HepG2 (cell line): ENCODE results near the gene PROX2. TPM values are rescaled to one million over a fixed set of nuclear protein-coding genes. Genes with fewer than 3 reads are reported as not detected.

Source experiments
- CBX1 ChIP-seq: IDR thresholded peaks from one replicate; pipeline ENCODE4 v1.6.1; 2016; ENCODE audit warnings: antibody characterized with exemption, low read depth
- ELF4 ChIP-seq: sonication (generic); formaldehyde crosslinking; IDR thresholded peaks from 2 replicates; pipeline ENCODE4 v1.5.0; 2020; ENCODE audit warnings: missing genetic modification reagents, mild to moderate bottlenecking, moderate library complexity, borderline replicate concordance
- FLYWCH1 ChIP-seq: sonication (generic); formaldehyde crosslinking; IDR thresholded peaks from 2 replicates; pipeline ENCODE4 v1.8.1; 2023; ENCODE audit warnings: mild to moderate bottlenecking, missing genetic modification reagents
- HDAC2 ChIP-seq: sonication (generic); formaldehyde crosslinking; IDR thresholded peaks from 2 replicates; pipeline ENCODE4 v1.4.0; 2020; ENCODE audit warnings: missing genetic modification reagents
- MAFK ChIP-seq, 2 experiments: IDR thresholded peaks in 1 of 2; conservative IDR thresholded peaks in 1 of 2; 2 replicates each; pipeline ENCODE4 v1.6.1; 2011; ENCODE audit warnings: improper control_type of control experiment in 2 of 2, low read length in 2 of 2
- MEF2D ChIP-seq: sonication (generic); formaldehyde crosslinking; IDR thresholded peaks from 2 replicates; pipeline ENCODE4 v1.5.1; 2020; ENCODE audit warnings: mild to moderate bottlenecking, missing genetic modification reagents
- NR1H2 ChIP-seq: sonication (generic); formaldehyde crosslinking; IDR thresholded peaks from 2 replicates; pipeline ENCODE4 v1.8.1; 2022; ENCODE audit warnings: low read depth, missing genetic modification reagents, borderline replicate concordance
- RBM22 ChIP-seq: fragments of 200-400 bp; formaldehyde crosslinking; optimal IDR thresholded peaks from 2 replicates; pipeline ENCODE3; 2017; ENCODE audit warnings: mild to moderate bottlenecking, low read length, moderate library complexity
- RFXANK ChIP-seq: IDR thresholded peaks from 2 replicates; pipeline ENCODE4 v1.6.1; 2016
- SOX5 ChIP-seq: IDR thresholded peaks from 2 replicates; pipeline ENCODE4 v1.6.1; 2016; ENCODE audit warnings: borderline replicate concordance
- U2AF1 ChIP-seq: fragments of 200-400 bp; formaldehyde crosslinking; optimal IDR thresholded peaks from 2 replicates; pipeline ENCODE3; 2017; ENCODE audit warnings: mild to moderate bottlenecking, low read depth, low read length
- YY1 ChIP-seq: IDR thresholded peaks from 2 replicates; pipeline ENCODE4 v1.6.1; 2011; ENCODE audit warnings: low read length, low read depth, moderate library complexity, mild to moderate bottlenecking; ENCODE audit not compliant: insufficient read depth, insufficient replicate concordance
- ZC3H13 ChIP-seq: sonication (generic); formaldehyde crosslinking; IDR thresholded peaks from 2 replicates; pipeline ENCODE4 v1.8.1; 2023; ENCODE audit warnings: mild to moderate bottlenecking, missing genetic modification reagents, moderate library complexity
- ZFP36 ChIP-seq: fragments of 150-350 bp; IDR thresholded peaks from 2 replicates; pipeline ENCODE4 v1.6.1; 2018; ENCODE audit warnings: borderline replicate concordance, low read length, low read depth; ENCODE audit not compliant: partially characterized antibody
- ZFY ChIP-seq: sonication (generic); formaldehyde crosslinking; IDR thresholded peaks from 2 replicates; pipeline ENCODE4 v1.4.0; 2020; ENCODE audit warnings: missing genetic modification reagents
- ZNF230 ChIP-seq: sonication (generic); formaldehyde crosslinking; IDR thresholded peaks from 2 replicates; pipeline ENCODE4 v1.4.0; 2020; ENCODE audit warnings: mild to moderate bottlenecking, missing genetic modification reagents
- ZNF839 ChIP-seq: sonication (generic); formaldehyde crosslinking; IDR thresholded peaks from 2 replicates; pipeline ENCODE4 v1.4.0; 2020; ENCODE audit warnings: missing genetic modification reagents, mild to moderate bottlenecking, borderline replicate concordance
- ZNF841 ChIP-seq: sonication (generic); formaldehyde crosslinking; IDR thresholded peaks from 2 replicates; pipeline ENCODE4 v1.8.1; 2023; ENCODE audit warnings: missing genetic modification reagents, borderline replicate concordance
- polyA plus RNA-seq, 8 experiments: library from polyadenylated mRNA; depleted of rRNA in 3 of 8; stranded (reverse) in 7 of 8; unstranded in 1 of 8; fragments of >200 nt; fragmentation: Illumina TruSeq in 4 of 8; extraction: Trizol in 4 of 8; gene quantifications; 2 replicates each; pipeline versions ENCODE4 v1.2.1 to v1.2.3, GENCODE V29; 2011 to 2016; ENCODE audit warnings: low read depth in 4 of 8, missing spikeins in 1 of 8, mixed read lengths in 1 of 8; ENCODE audit not compliant: insufficient read depth in 1 of 8
- total RNA-seq, 5 experiments: library from RNA; depleted of rRNA; stranded (reverse); fragments of >200 nt; fragmentation: Illumina TruSeq; extraction: Trizol; gene quantifications; 2 replicates each; pipeline ENCODE4 v1.2.3, GENCODE V29; 2016; ENCODE audit warnings: low read depth in 1 of 5
- TF ChIP-seq, protein P1 (sequence below): sonication (generic); formaldehyde crosslinking; IDR thresholded peaks from 2 replicates; pipeline ENCODE4 v1.4.0; 2020; ENCODE audit warnings: missing genetic modification reagents, mild to moderate bottlenecking, borderline replicate concordance
- TF ChIP-seq, protein P2 (sequence below): sonication (generic); formaldehyde crosslinking; IDR thresholded peaks from 2 replicates; pipeline ENCODE4 v1.4.0; 2020; ENCODE audit warnings: mild to moderate bottlenecking, missing genetic modification reagents
- TF ChIP-seq, protein P3 (sequence below): sonication (generic); formaldehyde crosslinking; IDR thresholded peaks from 2 replicates; pipeline ENCODE4 v1.4.0; 2020; ENCODE audit warnings: low read depth, missing genetic modification reagents
- TF ChIP-seq, protein P4 (sequence below): sonication (generic); formaldehyde crosslinking; IDR thresholded peaks from 2 replicates; pipeline ENCODE4 v1.5.1; 2020; ENCODE audit warnings: missing genetic modification reagents, mild to moderate bottlenecking, borderline replicate concordance

PROX2 gene
- total and polyA plus RNA-seq, 2 of the 13 experiments (the other 11 are each of a cell fraction or from before 2014, with no cell fraction given), result not detected

DNA sequence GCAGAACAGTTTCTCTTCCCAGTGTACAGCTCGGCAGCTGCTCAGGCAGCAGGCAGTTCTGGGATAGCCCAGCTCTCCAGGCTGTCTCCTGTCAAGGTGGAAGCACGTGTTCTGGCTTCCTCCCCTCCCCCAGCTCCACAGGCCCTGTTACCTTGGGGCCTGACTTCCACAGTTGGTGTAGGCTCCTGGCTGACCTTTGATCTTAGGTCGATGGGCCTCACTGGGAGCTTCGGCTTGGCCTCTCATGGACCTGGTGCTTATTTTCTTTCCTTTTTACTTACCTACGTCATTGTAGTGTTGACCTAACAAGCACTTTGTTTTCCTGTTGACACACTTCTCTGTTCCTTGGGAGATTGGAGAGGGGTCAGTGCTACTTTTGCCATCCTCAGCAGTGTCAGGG, 22.7 kb upstream of the PROX2 start (continued):
- TF ChIP-seq CBX1 (no peak), ZNF839 (CRISPR knock-in tag) (no peak), RBM22 (peak; percentile 90), FLYWCH1 (CRISPR knock-in tag) (no peak), ZNF841 (CRISPR knock-in tag) (no peak), HDAC2 (peak; percentile 88), ZFP36 (no peak), ZNF230 (CRISPR knock-in tag) (no peak), MEF2D (peak; percentile 71; the same call in 1 of the 2 replicates), RFXANK (CRISPR knock-in tag) (0 out of 2 replicates have a peak, but pooled peaks have one; percentile 37), ZFY (peak; percentile 92), U2AF1 (peak; percentile 59), NR1H2 (CRISPR knock-in tag) (no peak), SOX5 (CRISPR knock-in tag) (peak; percentile 65; the same call in 1 of the 2 replicates), MAFK (conservative IDR thresholded peaks at IDR 0.05 in 1 of 2, IDR thresholded peaks at IDR 0.05 in 1 of 2; ENCODE audit: low read length in 2 of 2) (no peak), ZC3H13 (CRISPR knock-in tag) (no peak), YY1 (no peak), ELF4 (CRISPR knock-in tag) (no peak)
- TF ChIP-seq, protein P1, sequence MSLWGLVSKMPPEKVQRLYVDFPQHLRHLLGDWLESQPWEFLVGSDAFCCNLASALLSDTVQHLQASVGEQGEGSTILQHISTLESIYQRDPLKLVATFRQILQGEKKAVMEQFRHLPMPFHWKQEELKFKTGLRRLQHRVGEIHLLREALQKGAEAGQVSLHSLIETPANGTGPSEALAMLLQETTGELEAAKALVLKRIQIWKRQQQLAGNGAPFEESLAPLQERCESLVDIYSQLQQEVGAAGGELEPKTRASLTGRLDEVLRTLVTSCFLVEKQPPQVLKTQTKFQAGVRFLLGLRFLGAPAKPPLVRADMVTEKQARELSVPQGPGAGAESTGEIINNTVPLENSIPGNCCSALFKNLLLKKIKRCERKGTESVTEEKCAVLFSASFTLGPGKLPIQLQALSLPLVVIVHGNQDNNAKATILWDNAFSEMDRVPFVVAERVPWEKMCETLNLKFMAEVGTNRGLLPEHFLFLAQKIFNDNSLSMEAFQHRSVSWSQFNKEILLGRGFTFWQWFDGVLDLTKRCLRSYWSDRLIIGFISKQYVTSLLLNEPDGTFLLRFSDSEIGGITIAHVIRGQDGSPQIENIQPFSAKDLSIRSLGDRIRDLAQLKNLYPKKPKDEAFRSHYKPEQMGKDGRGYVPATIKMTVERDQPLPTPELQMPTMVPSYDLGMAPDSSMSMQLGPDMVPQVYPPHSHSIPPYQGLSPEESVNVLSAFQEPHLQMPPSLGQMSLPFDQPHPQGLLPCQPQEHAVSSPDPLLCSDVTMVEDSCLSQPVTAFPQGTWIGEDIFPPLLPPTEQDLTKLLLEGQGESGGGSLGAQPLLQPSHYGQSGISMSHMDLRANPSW (CRISPR knock-in tag), result no peak
- TF ChIP-seq, protein P2, sequence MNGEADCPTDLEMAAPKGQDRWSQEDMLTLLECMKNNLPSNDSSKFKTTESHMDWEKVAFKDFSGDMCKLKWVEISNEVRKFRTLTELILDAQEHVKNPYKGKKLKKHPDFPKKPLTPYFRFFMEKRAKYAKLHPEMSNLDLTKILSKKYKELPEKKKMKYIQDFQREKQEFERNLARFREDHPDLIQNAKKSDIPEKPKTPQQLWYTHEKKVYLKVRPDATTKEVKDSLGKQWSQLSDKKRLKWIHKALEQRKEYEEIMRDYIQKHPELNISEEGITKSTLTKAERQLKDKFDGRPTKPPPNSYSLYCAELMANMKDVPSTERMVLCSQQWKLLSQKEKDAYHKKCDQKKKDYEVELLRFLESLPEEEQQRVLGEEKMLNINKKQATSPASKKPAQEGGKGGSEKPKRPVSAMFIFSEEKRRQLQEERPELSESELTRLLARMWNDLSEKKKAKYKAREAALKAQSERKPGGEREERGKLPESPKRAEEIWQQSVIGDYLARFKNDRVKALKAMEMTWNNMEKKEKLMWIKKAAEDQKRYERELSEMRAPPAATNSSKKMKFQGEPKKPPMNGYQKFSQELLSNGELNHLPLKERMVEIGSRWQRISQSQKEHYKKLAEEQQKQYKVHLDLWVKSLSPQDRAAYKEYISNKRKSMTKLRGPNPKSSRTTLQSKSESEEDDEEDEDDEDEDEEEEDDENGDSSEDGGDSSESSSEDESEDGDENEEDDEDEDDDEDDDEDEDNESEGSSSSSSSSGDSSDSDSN (CRISPR knock-in tag), result 0 out of 2 replicates have a peak, but pooled peaks have one; percentile 18
- TF ChIP-seq, protein P3, sequence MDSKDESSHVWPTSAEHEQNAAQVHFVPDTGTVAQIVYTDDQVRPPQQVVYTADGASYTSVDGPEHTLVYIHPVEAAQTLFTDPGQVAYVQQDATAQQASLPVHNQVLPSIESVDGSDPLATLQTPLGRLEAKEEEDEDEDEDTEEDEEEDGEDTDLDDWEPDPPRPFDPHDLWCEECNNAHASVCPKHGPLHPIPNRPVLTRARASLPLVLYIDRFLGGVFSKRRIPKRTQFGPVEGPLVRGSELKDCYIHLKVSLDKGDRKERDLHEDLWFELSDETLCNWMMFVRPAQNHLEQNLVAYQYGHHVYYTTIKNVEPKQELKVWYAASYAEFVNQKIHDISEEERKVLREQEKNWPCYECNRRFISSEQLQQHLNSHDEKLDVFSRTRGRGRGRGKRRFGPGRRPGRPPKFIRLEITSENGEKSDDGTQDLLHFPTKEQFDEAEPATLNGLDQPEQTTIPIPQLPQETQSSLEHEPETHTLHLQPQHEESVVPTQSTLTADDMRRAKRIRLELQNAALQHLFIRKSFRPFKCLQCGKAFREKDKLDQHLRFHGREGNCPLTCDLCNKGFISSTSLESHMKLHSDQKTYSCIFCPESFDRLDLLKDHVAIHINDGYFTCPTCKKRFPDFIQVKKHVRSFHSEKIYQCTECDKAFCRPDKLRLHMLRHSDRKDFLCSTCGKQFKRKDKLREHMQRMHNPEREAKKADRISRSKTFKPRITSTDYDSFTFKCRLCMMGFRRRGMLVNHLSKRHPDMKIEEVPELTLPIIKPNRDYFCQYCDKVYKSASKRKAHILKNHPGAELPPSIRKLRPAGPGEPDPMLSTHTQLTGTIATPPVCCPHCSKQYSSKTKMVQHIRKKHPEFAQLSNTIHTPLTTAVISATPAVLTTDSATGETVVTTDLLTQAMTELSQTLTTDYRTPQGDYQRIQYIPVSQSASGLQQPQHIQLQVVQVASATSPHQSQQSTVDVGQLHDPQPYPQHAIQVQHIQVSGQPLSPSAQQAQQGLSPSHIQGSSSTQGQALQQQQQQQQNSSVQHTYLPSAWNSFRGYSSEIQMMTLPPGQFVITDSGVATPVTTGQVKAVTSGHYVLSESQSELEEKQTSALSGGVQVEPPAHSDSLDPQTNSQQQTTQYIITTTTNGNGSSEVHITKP (CRISPR knock-in tag), result peak; percentile 94
- TF ChIP-seq, protein P4, sequence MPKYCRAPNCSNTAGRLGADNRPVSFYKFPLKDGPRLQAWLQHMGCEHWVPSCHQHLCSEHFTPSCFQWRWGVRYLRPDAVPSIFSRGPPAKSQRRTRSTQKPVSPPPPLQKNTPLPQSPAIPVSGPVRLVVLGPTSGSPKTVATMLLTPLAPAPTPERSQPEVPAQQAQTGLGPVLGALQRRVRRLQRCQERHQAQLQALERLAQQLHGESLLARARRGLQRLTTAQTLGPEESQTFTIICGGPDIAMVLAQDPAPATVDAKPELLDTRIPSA (CRISPR knock-in tag), result no peak
